ENCODE measurements around the gene ZNF292. TPM values are rescaled to one million over a fixed set of nuclear protein-coding genes. Genes with fewer than 3 reads are reported as not detected.

ZNF292 gene
- total RNA-seq, 2 donors from 2014 or later = 30.6 to 56.4 TPM

GRCh38 chr6:87274660-87275274, 119.4 kb downstream of the ZNF292 start:
- Histone ChIP-seq H3K36me3 (no peaks in the 10 kb centered on the region), H3K4me3 (no peak overlapping the region), H3K9me3 (no peaks in the 10 kb centered on the region), H3K27ac (no peak overlapping the region), H3K4me1 (no peaks in the 10 kb centered on the region), H3K27me3 (no peaks in the 10 kb centered on the region), H3K9ac (ENCODE audit: low read depth in 2 of 2, low read length in 2 of 2) (no peak overlapping the region)
- no peak for TF ChIP-seq CTCF (IDR thresholded peaks at IDR 0.05)
- intact Hi-C loops (cut with DNase I) = no loop called here
- DNase-seq = no peak

- H3K9me3 ChIP-seq = no peaks in the 10 kb centered on the region
- no peaks in the 10 kb centered on the region for H3K36me3 ChIP-seq
- DNase-seq = no peak
- H3K9ac ChIP-seq (ENCODE audit: low read depth in 2 of 2, low read length in 2 of 2) = no peak overlapping the region
- intact Hi-C loops (cut with DNase I) = no loop called here
- H3K4me3 ChIP-seq = no peak overlapping the region
- H3K4me1 ChIP-seq = no peaks in the 10 kb centered on the region
- no peak overlapping the region for H3K27ac ChIP-seq
- TF ChIP-seq CTCF (IDR thresholded peaks at IDR 0.05) = no peak
- H3K27me3 ChIP-seq = no peaks in the 10 kb centered on the region
Observed at GRCh38 chr6:87276624-87277023, 121.3 kb downstream of the ZNF292 start.

- no peak overlapping the region for H3K9ac ChIP-seq (ENCODE audit: low read depth in 2 of 2, low read length in 2 of 2)
- H3K4me3 ChIP-seq = no peak overlapping the region
- H3K27ac ChIP-seq = no peak overlapping the region
- no peaks in the 10 kb centered on the region for H3K27me3 ChIP-seq
- H3K9me3 ChIP-seq = no peaks in the 10 kb centered on the region
- no peak for TF ChIP-seq CTCF (IDR thresholded peaks at IDR 0.05)
- no peak for DNase-seq
- H3K4me1 ChIP-seq = no peaks in the 10 kb centered on the region
- intact Hi-C loops (cut with DNase I) = no loop called here
- H3K36me3 ChIP-seq = no peaks in the 10 kb centered on the region
Observed at GRCh38 chr6:87277123-87277522, 121.8 kb downstream of the ZNF292 start.

GRCh38 chr6:87279196-87279595, 123.8 kb downstream of the ZNF292 start:
- H3K9ac ChIP-seq (ENCODE audit: low read depth in 2 of 2, low read length in 2 of 2) = no peak overlapping the region

GRCh38 chr6:87281426-87281825, 126.1 kb downstream of the ZNF292 start:
- H3K9me3 ChIP-seq = no peaks in the 10 kb centered on the region
- no peaks in the 10 kb centered on the region for H3K4me1 ChIP-seq
- intact Hi-C loops (cut with DNase I) = no loop called here
- no peaks in the 10 kb centered on the region for H3K27me3 ChIP-seq
- DNase-seq = no peak
- H3K4me3 ChIP-seq = no peak overlapping the region
- H3K9ac ChIP-seq (ENCODE audit: low read depth in 2 of 2, low read length in 2 of 2) = no peak overlapping the region
- TF ChIP-seq CTCF (IDR thresholded peaks at IDR 0.05) = no peak
- H3K36me3 ChIP-seq = no peaks in the 10 kb centered on the region
- no peak overlapping the region for H3K27ac ChIP-seq

More at GRCh38 chr6:87279196-87279595, 123.8 kb downstream of the ZNF292 start:
- TF ChIP-seq CTCF (IDR thresholded peaks at IDR 0.05) = no peak
- Histone ChIP-seq H3K9me3 (no peaks in the 10 kb centered on the region), H3K4me3 (no peak overlapping the region), H3K36me3 (no peaks in the 10 kb centered on the region), H3K27ac (no peak overlapping the region), H3K4me1 (no peaks in the 10 kb centered on the region), H3K27me3 (no peaks in the 10 kb centered on the region)
- no peak for DNase-seq
- intact Hi-C loops (cut with DNase I) = no loop called here

Data from colonic mucosa (tissue), 4 donors.